Uterus (tissue), 4 donors: ENCODE results near the gene C19orf38. TPM values are rescaled to one million over a fixed set of nuclear protein-coding genes. Genes with fewer than 3 reads are reported as not detected.

ENCODE experiments used
- DNase-seq, 2 donors: peaks; one replicate each; pipeline ENCODE4 v3.0.0-alpha.2; 2019 to 2020
- H3K27ac ChIP-seq, 2 donors: fragments of 200-600 bp; sonication (generic); 1 replicate in 1 of 2; 2 replicates in 1 of 2; pipeline ENCODE4 v1.5.1; 2016 to 2018
- H3K27me3 ChIP-seq, 2 donors: fragments of 200-600 bp; sonication (generic); one replicate each; pipeline ENCODE4 v1.5.1; 2018 to 2019; ENCODE audit warnings: control low read depth in 1 of 2
- H3K36me3 ChIP-seq, 2 donors: fragments of 200-600 bp; sonication (generic); one replicate each; pipeline ENCODE4 v1.5.1; 2019; ENCODE audit warnings: control low read depth in 1 of 2
- H3K4me1 ChIP-seq, 2 donors: fragments of 200-600 bp; sonication (generic); one replicate each; pipeline ENCODE4 v1.5.1; 2018 to 2019; ENCODE audit warnings: control low read depth in 1 of 2
- H3K4me3 ChIP-seq, 2 donors: fragments of 200-600 bp; sonication (generic); 1 replicate in 1 of 2; 2 replicates in 1 of 2; pipeline ENCODE4 v1.5.1; 2018 to 2019; ENCODE audit warnings: mild to moderate bottlenecking in 1 of 2
- H3K9me3 ChIP-seq, 2 donors: fragments of 200-600 bp; sonication (generic); one replicate each; pipeline ENCODE4 v1.5.1; 2019; ENCODE audit warnings: control low read depth in 1 of 2
- POLR2A ChIP-seq, 2 donors: fragments of 450-650 bp; IDR thresholded peaks; one replicate each; pipeline ENCODE4 v1.6.1; 2016; ENCODE audit warnings: antibody characterized with exemption in 2 of 2, mild to moderate bottlenecking in 1 of 2, moderate library complexity in 1 of 2
- intact Hi-C: fragments of 100-400 bp; cut with DNase I; formaldehyde crosslinking; loops from one replicate; pipeline ENCODE4 v1.15.1; 2023; ENCODE audit warnings: low total_unique reads
- total RNA-seq, 4 donors: library from RNA; depleted of rRNA in 3 of 4; stranded (reverse); fragments of >200 nt in 3 of 4; gene quantifications; one replicate each; pipeline versions ENCODE4 v1.1.0 to v1.2.4, GENCODE V29; 2014 to 2023
- TF ChIP-seq, protein P1 (sequence below), 4 experiments: fragments of 200-600 bp in 2 of 4; fragments of 450-650 bp in 2 of 4; sonication (generic) in 2 of 4; IDR thresholded peaks; one replicate each; pipeline ENCODE4 v1.5.1; 2016 to 2019; ENCODE audit warnings: antibody characterized with exemption in 4 of 4, mild to moderate bottlenecking in 2 of 4, moderate library complexity in 1 of 4
- donor health status: DM: yes; HTN: yes; CAD: no.

The C19orf38 gene
- total RNA-seq, 4 donors from 2014 or later = 2.7 to 25.9 TPM; not detected in 2

DNA sequence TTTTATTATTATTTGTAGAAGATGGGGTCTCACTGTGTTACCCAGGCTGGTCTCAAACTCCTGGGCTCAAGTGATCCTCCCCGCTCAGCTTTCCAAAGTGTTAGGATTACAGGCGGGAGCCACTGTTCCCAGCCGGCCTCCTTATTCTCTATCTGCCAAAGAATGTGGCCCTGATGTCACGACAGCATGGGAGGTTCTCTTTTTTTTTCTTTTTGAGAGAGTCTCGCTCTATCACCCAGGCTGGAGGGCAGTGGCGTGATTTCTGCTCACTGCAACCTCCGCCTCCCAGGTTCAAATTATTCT, 46.6 kb downstream of the C19orf38 start:
- Histone ChIP-seq H3K4me3 (no peak overlapping the region), H3K27me3 (no peaks in the 10 kb centered on the region), H3K36me3 (no peaks in the 10 kb centered on the region), H3K4me1 (peaks cover 0 to 5% of the 10 kb centered on the region in 2 donors), H3K27ac (no peak overlapping the region), H3K9me3 (no peaks in the 10 kb centered on the region)
- no peak for DNase-seq
- TF ChIP-seq POLR2A (IDR thresholded peaks at IDR 0.05) = no peak
- TF ChIP-seq, protein P1, sequence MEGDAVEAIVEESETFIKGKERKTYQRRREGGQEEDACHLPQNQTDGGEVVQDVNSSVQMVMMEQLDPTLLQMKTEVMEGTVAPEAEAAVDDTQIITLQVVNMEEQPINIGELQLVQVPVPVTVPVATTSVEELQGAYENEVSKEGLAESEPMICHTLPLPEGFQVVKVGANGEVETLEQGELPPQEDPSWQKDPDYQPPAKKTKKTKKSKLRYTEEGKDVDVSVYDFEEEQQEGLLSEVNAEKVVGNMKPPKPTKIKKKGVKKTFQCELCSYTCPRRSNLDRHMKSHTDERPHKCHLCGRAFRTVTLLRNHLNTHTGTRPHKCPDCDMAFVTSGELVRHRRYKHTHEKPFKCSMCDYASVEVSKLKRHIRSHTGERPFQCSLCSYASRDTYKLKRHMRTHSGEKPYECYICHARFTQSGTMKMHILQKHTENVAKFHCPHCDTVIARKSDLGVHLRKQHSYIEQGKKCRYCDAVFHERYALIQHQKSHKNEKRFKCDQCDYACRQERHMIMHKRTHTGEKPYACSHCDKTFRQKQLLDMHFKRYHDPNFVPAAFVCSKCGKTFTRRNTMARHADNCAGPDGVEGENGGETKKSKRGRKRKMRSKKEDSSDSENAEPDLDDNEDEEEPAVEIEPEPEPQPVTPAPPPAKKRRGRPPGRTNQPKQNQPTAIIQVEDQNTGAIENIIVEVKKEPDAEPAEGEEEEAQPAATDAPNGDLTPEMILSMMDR (IDR thresholded peaks at IDR 0.05) = no peak
- intact Hi-C loops = no loop called here

DNA sequence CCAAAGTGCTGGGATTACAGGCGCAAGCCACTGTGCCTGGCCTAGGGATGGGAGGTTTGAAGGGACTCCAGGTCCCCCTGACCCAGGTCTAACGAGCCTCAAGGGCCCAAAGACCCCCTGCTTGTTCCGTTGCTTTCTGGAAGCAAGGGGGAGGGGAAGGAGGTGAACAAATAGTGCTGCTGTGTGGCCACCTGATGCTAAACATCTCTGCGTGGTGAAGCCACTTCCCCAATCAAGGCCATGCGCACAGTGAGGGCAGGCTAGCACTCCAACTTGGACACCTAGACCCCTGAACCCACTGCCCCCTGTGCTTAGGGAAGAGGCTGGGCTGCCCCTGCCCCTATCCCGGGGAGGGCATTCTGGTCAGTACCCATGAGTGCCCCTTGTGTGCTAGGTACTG, 47.1 kb downstream of the C19orf38 start:
- intact Hi-C loops = no loop called here
- H3K36me3 ChIP-seq = no peaks in the 10 kb centered on the region
- no peak overlapping the region for H3K4me3 ChIP-seq
- H3K27ac ChIP-seq = no peak overlapping the region
- no peaks in the 10 kb centered on the region for H3K9me3 ChIP-seq
- TF ChIP-seq POLR2A (IDR thresholded peaks at IDR 0.05) = no peak
- TF ChIP-seq, protein P1 (IDR thresholded peaks at IDR 0.05) = no peak
- H3K4me1 ChIP-seq = peaks cover 0 to 5% of the 10 kb centered on the region in 2 donors
- no peak for DNase-seq
- H3K27me3 ChIP-seq = no peaks in the 10 kb centered on the region

DNA sequence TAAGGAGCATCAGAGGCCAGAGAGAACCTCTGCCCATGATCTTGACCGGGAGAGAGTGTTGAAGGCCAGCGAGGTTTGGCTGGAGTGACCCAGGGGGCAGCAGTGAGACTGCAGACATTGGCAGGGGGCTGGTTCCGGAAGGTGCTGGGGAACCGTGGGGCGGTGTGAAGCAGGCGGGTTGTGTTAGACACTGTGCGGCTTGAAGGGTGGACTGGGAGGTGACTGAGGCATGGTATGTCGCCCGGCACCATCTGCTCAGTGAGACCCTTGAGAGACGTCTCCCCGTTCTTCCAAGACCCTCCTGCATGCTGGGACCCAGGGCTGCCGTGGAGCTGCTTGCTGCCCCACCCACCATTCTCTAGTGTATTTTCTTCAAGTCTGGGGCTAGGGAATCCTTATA, 47.7 kb downstream of the C19orf38 start:
- DNase-seq = no peak
- H3K9me3 ChIP-seq = no peaks in the 10 kb centered on the region
- no peak overlapping the region for H3K4me3 ChIP-seq
- no peak overlapping the region for H3K27ac ChIP-seq
- no peaks in the 10 kb centered on the region for H3K36me3 ChIP-seq
- intact Hi-C loops = no loop called here
- TF ChIP-seq POLR2A (IDR thresholded peaks at IDR 0.05) = no peak
- TF ChIP-seq, protein P1 (IDR thresholded peaks at IDR 0.05) = no peak
- H3K4me1 ChIP-seq = peaks cover 0 to 5% of the 10 kb centered on the region in 2 donors
- H3K27me3 ChIP-seq = no peaks in the 10 kb centered on the region

DNA sequence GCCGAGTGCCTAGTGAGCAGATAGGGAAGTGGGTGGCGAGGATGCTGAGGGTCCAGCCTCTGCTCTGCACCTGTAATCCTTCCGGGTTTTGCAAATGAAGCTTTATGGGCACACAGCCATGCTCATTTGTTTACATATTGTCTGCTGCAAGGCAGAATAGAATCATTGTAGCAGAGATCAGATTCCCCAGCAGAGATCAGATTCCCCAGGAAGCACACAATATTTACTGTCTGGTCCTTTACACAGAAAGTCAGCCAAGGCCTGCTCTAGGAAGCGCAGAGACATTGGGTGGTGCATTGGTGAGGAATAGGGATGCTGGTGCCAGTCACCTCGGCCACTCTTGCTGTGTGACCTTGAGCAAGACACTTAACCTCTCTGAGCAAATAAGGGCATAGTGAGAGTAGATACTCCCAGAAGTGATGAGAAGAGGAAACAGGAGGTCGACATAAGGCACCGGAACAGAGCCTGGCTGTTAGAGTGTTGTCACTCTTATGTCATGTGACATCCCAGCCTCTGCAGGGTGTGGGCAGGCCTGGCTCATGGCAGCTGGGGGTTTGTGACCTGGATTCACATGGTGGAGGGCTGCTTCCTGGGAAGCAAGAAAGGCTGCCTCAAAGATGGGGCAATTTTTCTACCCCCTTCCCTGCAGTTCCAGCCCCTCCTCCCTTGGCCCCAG, 48.8 kb downstream of the C19orf38 start:
- no peak for DNase-seq
- Histone ChIP-seq H3K36me3 (no peaks in the 10 kb centered on the region), H3K4me3 (no peak overlapping the region), H3K4me1 (no peaks in the 10 kb centered on the region), H3K27ac (no peak overlapping the region), H3K9me3 (no peaks in the 10 kb centered on the region), H3K27me3 (no peaks in the 10 kb centered on the region)
- TF ChIP-seq POLR2A (IDR thresholded peaks at IDR 0.05) = no peak
- TF ChIP-seq, protein P1 (IDR thresholded peaks at IDR 0.05) = no peak
- intact Hi-C loops = no loop called here

DNA sequence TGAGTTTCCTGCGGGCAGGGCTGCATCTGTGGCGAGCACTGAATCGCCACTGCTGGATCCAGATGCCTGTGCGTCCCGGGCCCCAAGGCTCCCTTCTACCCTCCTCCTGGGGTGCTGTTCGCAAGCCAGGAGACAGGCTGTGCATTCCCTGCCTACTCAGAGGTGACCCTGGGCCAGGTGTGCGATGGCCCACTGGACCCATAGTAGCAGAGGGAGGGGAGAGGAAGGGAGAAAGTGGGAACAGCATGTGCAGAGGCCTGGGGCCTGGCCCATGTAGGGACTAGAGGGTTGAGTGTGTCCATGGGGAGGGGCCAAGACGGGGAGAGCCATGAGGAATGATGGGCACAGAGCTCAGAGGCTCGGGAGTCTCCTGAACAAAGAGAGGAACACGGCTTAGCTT, 50.4 kb downstream of the C19orf38 start:
- H3K36me3 ChIP-seq = no peaks in the 10 kb centered on the region
- H3K4me3 ChIP-seq = no peak overlapping the region
- H3K4me1 ChIP-seq = no peaks in the 10 kb centered on the region
- no peaks in the 10 kb centered on the region for H3K27me3 ChIP-seq
- intact Hi-C loops = no loop called here
- H3K9me3 ChIP-seq = no peaks in the 10 kb centered on the region
- no peak overlapping the region for H3K27ac ChIP-seq
- no peak for TF ChIP-seq POLR2A (IDR thresholded peaks at IDR 0.05)
- TF ChIP-seq, protein P1 (IDR thresholded peaks at IDR 0.05) = no peak
- DNase-seq = no peak
